AG09309 (cell line): ENCODE data around the gene DHX34.
"Not testable (repeated sequence)": the region's sequence is repeated elsewhere in the genome, so short reads cannot be mapped to it uniquely, and the experiment has no call there.

Experiments
- DNase-seq: peaks from one replicate; pipeline ENCODE4 v3.0.0-alpha.2; 2010; ENCODE audit warnings: low read depth
- H3K4me3 ChIP-seq: 2 replicates; pipeline ENCODE4 v1.5.1; 2011; ENCODE audit warnings: mild to moderate bottlenecking, low read depth, low read length, moderate library complexity; ENCODE audit not compliant: control insufficient read depth
- TF ChIP-seq, protein P1 (sequence below): IDR thresholded peaks from 2 replicates; pipeline ENCODE4 v1.5.1; 2011; ENCODE audit warnings: mild to moderate bottlenecking, low read depth, low read length, inconsistent platforms; ENCODE audit not compliant: insufficient read depth, control insufficient read depth; ENCODE audit errors: missing control alignments

Gene DHX34

DNA sequence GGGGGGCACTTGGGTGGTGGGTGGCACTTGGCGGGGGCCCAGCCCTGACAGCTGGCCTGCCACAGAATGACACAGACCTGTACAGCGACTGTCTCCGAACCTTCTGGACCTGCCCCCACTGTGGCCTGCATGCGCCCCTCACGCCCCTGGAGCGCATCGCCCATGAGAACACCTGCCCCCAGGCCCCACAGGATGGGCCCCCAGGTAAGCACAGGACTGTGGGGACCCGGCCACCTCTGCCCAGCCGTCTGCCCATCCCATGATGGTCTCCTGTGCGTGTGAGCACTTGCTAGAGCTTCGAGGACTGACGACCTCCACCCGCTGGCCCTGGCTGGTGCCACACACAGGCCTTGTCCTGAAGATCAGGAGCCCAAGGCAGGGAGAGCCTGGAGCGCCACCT, 32.0 kb downstream of the DHX34 start:
- no peak overlapping the region for H3K4me3 ChIP-seq
- DNase-seq: no peak
- TF ChIP-seq, protein P1, sequence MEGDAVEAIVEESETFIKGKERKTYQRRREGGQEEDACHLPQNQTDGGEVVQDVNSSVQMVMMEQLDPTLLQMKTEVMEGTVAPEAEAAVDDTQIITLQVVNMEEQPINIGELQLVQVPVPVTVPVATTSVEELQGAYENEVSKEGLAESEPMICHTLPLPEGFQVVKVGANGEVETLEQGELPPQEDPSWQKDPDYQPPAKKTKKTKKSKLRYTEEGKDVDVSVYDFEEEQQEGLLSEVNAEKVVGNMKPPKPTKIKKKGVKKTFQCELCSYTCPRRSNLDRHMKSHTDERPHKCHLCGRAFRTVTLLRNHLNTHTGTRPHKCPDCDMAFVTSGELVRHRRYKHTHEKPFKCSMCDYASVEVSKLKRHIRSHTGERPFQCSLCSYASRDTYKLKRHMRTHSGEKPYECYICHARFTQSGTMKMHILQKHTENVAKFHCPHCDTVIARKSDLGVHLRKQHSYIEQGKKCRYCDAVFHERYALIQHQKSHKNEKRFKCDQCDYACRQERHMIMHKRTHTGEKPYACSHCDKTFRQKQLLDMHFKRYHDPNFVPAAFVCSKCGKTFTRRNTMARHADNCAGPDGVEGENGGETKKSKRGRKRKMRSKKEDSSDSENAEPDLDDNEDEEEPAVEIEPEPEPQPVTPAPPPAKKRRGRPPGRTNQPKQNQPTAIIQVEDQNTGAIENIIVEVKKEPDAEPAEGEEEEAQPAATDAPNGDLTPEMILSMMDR: no peak

- DNase-seq: no peak
- H3K4me3 ChIP-seq: no peak overlapping the region
- TF ChIP-seq, protein P1: no peak
Measured at GRCh38 chr19:47381653-47382279, 32.7 kb downstream of the DHX34 start.

GRCh38 chr19:47383890-47384289, 34.8 kb downstream of the DHX34 start:
- H3K4me3 ChIP-seq, DNase-seq: not testable (repeated sequence)

- not testable (repeated sequence) for H3K4me3 ChIP-seq, DNase-seq
Measured at GRCh38 chr19:47384533-47384932, 35.4 kb downstream of the DHX34 start.

DNA sequence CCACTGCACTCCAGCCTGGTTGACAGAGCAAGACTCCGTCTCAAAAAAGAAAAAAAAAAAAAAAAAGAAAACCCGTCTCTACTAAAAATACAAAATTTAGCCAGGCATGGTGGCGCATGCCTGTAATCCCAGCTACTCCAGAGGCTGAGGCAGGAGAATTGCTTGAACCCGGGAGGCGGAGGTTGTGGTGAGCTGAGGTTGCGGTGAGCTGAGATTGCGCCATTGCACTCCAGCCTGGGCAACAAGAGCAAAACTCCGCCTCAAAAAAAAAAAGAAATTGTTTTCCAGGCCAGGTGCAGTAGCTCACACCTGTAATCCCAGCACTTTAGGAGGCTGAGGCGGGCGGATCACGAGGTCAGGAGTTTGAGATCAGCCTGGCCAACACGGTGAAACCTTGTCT, 37.5 kb downstream of the DHX34 start:
- H3K4me3 ChIP-seq, DNase-seq: not testable (repeated sequence)

- not testable (repeated sequence) for DNase-seq, H3K4me3 ChIP-seq
Measured at GRCh38 chr19:47387623-47388022, 38.5 kb downstream of the DHX34 start.

- not testable (repeated sequence) for H3K4me3 ChIP-seq, DNase-seq
Measured at GRCh38 chr19:47388721-47389120, 39.6 kb downstream of the DHX34 start.

DNA sequence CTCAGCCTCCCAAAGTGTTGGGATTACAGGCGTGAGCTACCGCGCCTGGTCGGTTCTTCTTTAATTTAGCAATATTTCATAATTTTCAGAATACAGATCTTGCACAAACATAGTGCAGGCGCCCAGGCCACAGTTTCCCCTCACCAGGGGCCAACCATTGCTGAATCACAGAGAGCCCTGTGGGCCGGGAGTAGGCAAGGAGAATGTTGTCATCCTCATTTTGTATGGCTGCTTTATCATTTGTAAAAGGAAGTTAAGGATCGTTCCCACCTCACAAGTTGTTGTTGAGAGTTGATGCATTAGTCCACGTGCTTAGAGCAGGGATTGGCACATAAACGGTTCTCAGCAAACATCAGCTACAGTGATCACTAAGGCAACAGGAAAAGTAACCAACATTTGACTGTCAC, 40.0 kb downstream of the DHX34 start:
- TF ChIP-seq, protein P1: no peak
- no peak overlapping the region for H3K4me3 ChIP-seq
- no peak for DNase-seq

DNA sequence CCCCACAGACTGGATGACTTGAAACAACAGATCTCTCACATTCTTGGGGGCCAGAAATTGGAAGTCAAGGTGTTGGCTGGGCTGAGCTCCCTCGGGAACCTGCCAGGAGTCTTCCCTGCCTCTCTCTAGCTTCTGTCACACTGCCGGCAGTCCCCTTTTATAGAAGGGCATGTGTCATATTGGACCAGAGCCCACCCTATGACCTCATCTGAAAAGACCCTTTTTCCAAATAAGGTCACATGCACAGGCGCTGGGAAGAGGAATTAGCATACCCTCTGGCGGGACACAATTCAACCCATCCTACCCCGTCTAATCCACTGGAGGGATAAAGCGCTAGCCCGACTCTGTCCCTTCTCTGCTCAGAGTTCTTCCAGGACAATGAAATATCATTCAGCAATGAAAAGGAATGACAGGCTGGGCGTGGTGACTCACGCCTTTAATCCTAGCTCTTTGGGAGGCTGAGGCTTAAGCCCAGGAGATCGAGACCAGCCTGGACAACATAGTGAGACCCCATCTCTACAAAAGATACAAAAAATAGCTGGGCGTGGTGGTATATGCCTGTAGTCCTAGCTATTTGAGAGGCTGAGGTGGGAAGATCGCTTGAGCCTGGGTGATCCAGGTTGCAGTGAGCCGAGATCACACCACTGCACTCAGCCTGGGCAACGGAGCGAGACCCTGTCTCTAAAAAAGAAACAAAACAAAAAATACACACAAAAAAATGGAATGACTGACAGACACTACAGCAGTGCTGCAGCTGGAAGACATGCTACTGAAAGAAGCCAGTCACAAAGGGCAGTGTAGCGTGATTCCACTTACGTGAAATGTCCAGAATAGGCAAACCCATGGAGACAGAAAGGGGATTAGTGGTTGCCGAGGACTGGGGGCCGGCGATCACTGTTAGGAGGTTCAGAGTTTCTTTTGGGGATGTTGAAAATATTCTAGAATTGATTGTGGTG, 41.7 kb downstream of the DHX34 start:
- no peak for DNase-seq
- H3K4me3 ChIP-seq: no peak overlapping the region
- TF ChIP-seq, protein P1: no peak
